H1 (cell line): ENCODE measurements around the gene ADARB2. TPM values are rescaled to one million over a fixed set of nuclear protein-coding genes. Genes with fewer than 3 reads are reported as not detected.

Experiments
- CTCF ChIA-PET: fragments of 300-600 bp; sonication (Branson Sonifier 250); formaldehyde crosslinking; loops from one replicate; lab custom pipeline; 2021; ENCODE audit not compliant: partially characterized antibody; lab: Charles Lee
- POLR2A ChIA-PET: fragments of 300-600 bp; sonication (Branson Sonifier 250); formaldehyde crosslinking; loops from one replicate; lab custom pipeline; 2021; ENCODE audit warnings: inconsistent platforms; ENCODE audit not compliant: partially characterized antibody; lab: Charles Lee
- DNase-seq, 2 experiments: peaks; one replicate each; pipeline versions ENCODE4 v3.0.0 to v3.0.0-alpha.2; 2010 to 2022; ENCODE audit warnings: low spot score in 2 of 2, low read depth in 1 of 2, mixed read lengths in 1 of 2
- FAIRE-seq: peaks from 2 replicates; lab custom pipeline; 2011; peaks lifted over from hg19 to GRCh38; lab: Jason Lieb, UNC
- H2AFZ ChIP-seq: 2 replicates; pipeline ENCODE4 v1.8.1; 2012; ENCODE audit warnings: low read length, inconsistent platforms
- H2AK5ac ChIP-seq: 2 replicates; pipeline ENCODE4 v1.6.1; 2013; ENCODE audit warnings: low read depth, low read length
- H2BK120ac ChIP-seq: replicated peaks from 2 replicates; pipeline ENCODE3; 2013; ENCODE audit warnings: low read depth, low read length, inconsistent platforms
- H2BK12ac ChIP-seq: 2 replicates; pipeline ENCODE4 v1.6.1; 2013; ENCODE audit warnings: low read depth, low read length
- H2BK15ac ChIP-seq: 2 replicates; pipeline ENCODE4 v1.6.1; 2013; ENCODE audit warnings: low read length
- H2BK20ac ChIP-seq: 2 replicates; pipeline ENCODE4 v1.6.1; 2013; ENCODE audit warnings: low read length
- H2BK5ac ChIP-seq: 2 replicates; pipeline ENCODE4 v1.6.1; 2013; ENCODE audit warnings: low read depth, low read length
- H3K14ac ChIP-seq: 2 replicates; pipeline ENCODE4 v1.6.1; 2013; ENCODE audit warnings: inconsistent platforms; ENCODE audit not compliant: insufficient read length
- H3K18ac ChIP-seq: 2 replicates; pipeline ENCODE4 v1.6.1; 2013; ENCODE audit warnings: low read length; ENCODE audit errors: extremely low read depth
- H3K23ac ChIP-seq: 2 replicates; pipeline ENCODE4 v1.6.1; 2013; ENCODE audit warnings: inconsistent platforms; ENCODE audit not compliant: insufficient read length
- H3K23me2 ChIP-seq: 2 replicates; pipeline ENCODE4 v1.6.1; 2013; ENCODE audit warnings: low read depth, low read length
- H3K27ac ChIP-seq: 2 replicates; pipeline ENCODE4 v1.6.1; 2011; ENCODE audit warnings: low read depth, low read length, inconsistent platforms
- H3K27me3 ChIP-seq, 4 experiments: replicated peaks in 1 of 4; 1 replicate in 1 of 4; 2 replicates in 3 of 4; pipeline versions ENCODE4 v1.6.1 to v1.8.1; 2011 to 2013; ENCODE audit warnings: low read length in 3 of 4, mild to moderate bottlenecking in 3 of 4, inconsistent platforms in 2 of 4, mixed read lengths in 2 of 4, moderate library complexity in 1 of 4; ENCODE audit not compliant: control insufficient read depth in 3 of 4, insufficient read depth in 3 of 4; ENCODE audit errors: extremely low read depth in 1 of 4
- H3K36me3 ChIP-seq, 4 experiments: 2 replicates each; pipeline versions ENCODE4 v1.6.1 to v1.8.1; 2011 to 2013; ENCODE audit warnings: mild to moderate bottlenecking in 4 of 4, low read length in 3 of 4, moderate library complexity in 2 of 4, control low read depth in 1 of 4, inconsistent platforms in 1 of 4; ENCODE audit not compliant: insufficient read depth in 4 of 4, control insufficient read depth in 2 of 4
- H3K4ac ChIP-seq: replicated peaks from 2 replicates; pipeline ENCODE3; 2013; ENCODE audit warnings: low read length, low read depth, mixed read lengths, inconsistent platforms; ENCODE audit not compliant: insufficient read length
- H3K4me1 ChIP-seq, 4 experiments: replicated peaks in 1 of 4; 1 replicate in 1 of 4; 2 replicates in 3 of 4; pipeline versions ENCODE4 v1.6.1 to v1.8.1; 2011 to 2013; ENCODE audit warnings: low read length in 3 of 4, inconsistent platforms in 2 of 4, mixed read lengths in 1 of 4; ENCODE audit not compliant: insufficient read depth in 4 of 4, control insufficient read depth in 3 of 4
- H3K4me2 ChIP-seq, 2 experiments: 2 replicates each; pipeline versions ENCODE4 v1.6.1 to v1.8.1; 2011 to 2013; ENCODE audit warnings: low read depth in 2 of 2, low read length in 2 of 2, control low read depth in 1 of 2, inconsistent platforms in 1 of 2, mild to moderate bottlenecking in 1 of 2; ENCODE audit not compliant: insufficient read depth in 1 of 2
- H3K4me3 ChIP-seq, 4 experiments: fragments of 200-600, 300-600 bp in 1 of 4; sonication (generic), shearing (Covaris generic), sonication (Bioruptor Twin) in 1 of 4; 2 replicates each; pipeline versions ENCODE4 v1.5.1 to v1.8.1; 2011 to 2016; ENCODE audit warnings: low read length in 4 of 4, low read depth in 3 of 4, control low read depth in 2 of 4, inconsistent platforms in 2 of 4, mild to moderate bottlenecking in 2 of 4, mixed read lengths in 1 of 4, moderate library complexity in 1 of 4; ENCODE audit not compliant: insufficient read depth in 2 of 4; ENCODE audit errors: extremely low read depth in 1 of 4
- H3K56ac ChIP-seq: replicated peaks from 2 replicates; pipeline ENCODE3; 2013; ENCODE audit warnings: low read depth, mild to moderate bottlenecking, mixed read lengths, low read length, inconsistent platforms; ENCODE audit not compliant: insufficient read length
- H3K79me1 ChIP-seq: 2 replicates; pipeline ENCODE4 v1.6.1; 2013; ENCODE audit warnings: low read depth, low read length, control low read depth
- H3K79me2 ChIP-seq, 2 experiments: 2 replicates each; pipeline versions ENCODE4 v1.6.1 to v1.8.1; 2012 to 2013; ENCODE audit warnings: low read length in 2 of 2, mild to moderate bottlenecking in 2 of 2, inconsistent platforms in 1 of 2; ENCODE audit not compliant: insufficient read depth in 2 of 2, control insufficient read depth in 1 of 2
- H3K9ac ChIP-seq, 4 experiments: replicated peaks in 1 of 4; 1 replicate in 1 of 4; 2 replicates in 3 of 4; pipeline versions ENCODE4 v1.6.1 to v1.8.1; 2011 to 2013; ENCODE audit warnings: low read depth in 3 of 4, low read length in 3 of 4, control low read depth in 2 of 4, mild to moderate bottlenecking in 2 of 4, moderate library complexity in 2 of 4, inconsistent platforms in 1 of 4; ENCODE audit errors: extremely low read depth in 1 of 4
- H3K9me3 ChIP-seq, 2 experiments: 2 replicates each; pipeline versions ENCODE4 v1.6.1 to v1.8.1; 2012 to 2013; ENCODE audit warnings: mild to moderate bottlenecking in 2 of 2, moderate library complexity in 2 of 2, control low read depth in 1 of 2, inconsistent platforms in 1 of 2, low read depth in 1 of 2, low read length in 1 of 2, mixed read lengths in 1 of 2; ENCODE audit not compliant: insufficient read depth in 2 of 2
- H4K20me1 ChIP-seq, 2 experiments: replicated peaks in 1 of 2; 2 replicates each; pipeline versions ENCODE3 to v1.8.1; 2011 to 2013; ENCODE audit warnings: inconsistent platforms in 2 of 2, low read length in 2 of 2, mild to moderate bottlenecking in 1 of 2; ENCODE audit not compliant: insufficient read depth in 2 of 2, control insufficient read depth in 1 of 2
- H4K5ac ChIP-seq: 2 replicates; pipeline ENCODE4 v1.6.1; 2013; ENCODE audit warnings: low read length, low read depth, mixed read lengths, inconsistent platforms; ENCODE audit not compliant: insufficient read length
- H4K8ac ChIP-seq: 2 replicates; pipeline ENCODE4 v1.8.0; 2013; ENCODE audit warnings: mild to moderate bottlenecking, moderate library complexity, low read length, inconsistent platforms; ENCODE audit not compliant: insufficient read depth; ENCODE audit errors: extremely low read depth
- H4K91ac ChIP-seq: replicated peaks from 2 replicates; pipeline ENCODE3; 2013; ENCODE audit warnings: low read length, mixed read lengths, inconsistent platforms; ENCODE audit not compliant: insufficient read length
- EZH2 ChIP-seq: fragments of 200-600 bp; sonication (generic); IDR thresholded peaks from 2 replicates; pipeline ENCODE4 v1.7.1; 2012; ENCODE audit warnings: low read depth, mild to moderate bottlenecking, moderate library complexity, low read length, inconsistent platforms; ENCODE audit not compliant: severe bottlenecking
- GABPA ChIP-seq: IDR thresholded peaks from 2 replicates; pipeline ENCODE4 v1.6.1; 2011; ENCODE audit warnings: mild to moderate bottlenecking, low read length, moderate library complexity, borderline replicate concordance; ENCODE audit not compliant: insufficient read depth
- POLR2A ChIP-seq, 2 experiments: IDR thresholded peaks; 1 replicate in 1 of 2; 2 replicates in 1 of 2; pipeline ENCODE4 v1.6.1; 2011; ENCODE audit warnings: low read depth in 2 of 2, low read length in 2 of 2, mild to moderate bottlenecking in 2 of 2; ENCODE audit errors: control extremely low read depth in 1 of 2
- WGBS, 2 experiments: shearing (Covaris generic) in 1 of 2; methylation state at CpG; one replicate each; pipeline versions ENCODE4 v1.1.6 to v1.1.7; 2013 to 2015; ENCODE audit warnings: low lambda C conversion rate in 2 of 2, mixed read lengths in 2 of 2, inconsistent platforms in 1 of 2, low coverage in 1 of 2, missing lambda C conversion rate in 1 of 2; ENCODE audit not compliant: insufficient replicate concordance in 2 of 2, insufficient coverage in 1 of 2, insufficient read length in 1 of 2; ENCODE audit errors: extremely low coverage in 1 of 2, missing lambda C conversion rate in 1 of 2; 5-methylcytosine and 5-hydroxymethylcytosine counted together
- polyA plus RNA-seq, 7 experiments: library from polyadenylated mRNA; depleted of rRNA in 3 of 7; stranded (reverse) in 5 of 7; unstranded in 2 of 7; fragments of >200 nt in 5 of 7; fragments of 200-250 nt in 2 of 7; gene quantifications; 1 replicate in 5 of 7; 2 replicates in 1 of 7; 4 replicates in 1 of 7; pipeline versions ENCODE4 v1.2.1 to v1.2.3, GENCODE V29; 2011 to 2013; ENCODE audit warnings: missing spikeins in 2 of 7, mixed read lengths in 2 of 7
- total RNA-seq: library from RNA; stranded (reverse); fragmentation: NEBNext Ultra II Directional; extraction: Animal tissue kit (Norgen Biotek cat#: 25700); gene quantifications from 2 replicates; pipeline ENCODE4 v1.2.1, GENCODE V29; 2021

The ADARB2 gene
- total and polyA plus RNA-seq, 2 of the 8 experiments (the other 6 are each of a cell fraction or from before 2014, with no cell fraction given) = 2.2 to 2.8 TPM

GRCh38 chr10:1574719-1575118 is 162.6 kb downstream of the ADARB2 start:
- POLR2A ChIA-PET = no interaction called here
- no peak overlapping the region for H2BK12ac ChIP-seq
- peaks cover 6% of the 10 kb centered on the region; the same call in 1 of the 2 replicates for H3K23me2 ChIP-seq

More at GRCh38 chr10:1574719-1575118, 162.6 kb downstream of the ADARB2 start:
- H2BK120ac ChIP-seq = no peak overlapping the region
- TF ChIP-seq POLR2A (IDR thresholded peaks at IDR 0.05; ENCODE audit: control extremely low read depth in 1 of 2, low read depth in 2 of 2, low read length in 2 of 2) (no peak), EZH2 (no peak), GABPA (no peak)
- TF ChIP-seq, all 59 proteins: peak for 0
- Histone ChIP-seq H3K4me2 (no peak overlapping the region), H3K9me3 (no peaks in the 10 kb centered on the region), H3K36me3 (no peaks in the 10 kb centered on the region), H3K4me3 (no peak overlapping the region), H3K79me2 (no peaks in the 10 kb centered on the region), H3K4me1 (no peaks in the 10 kb centered on the region; a peak in 1 of 7 replicates), H3K79me1 (no peaks in the 10 kb centered on the region; the same call in 1 of the 2 replicates), H2AFZ (no peak overlapping the region), H2BK15ac (no peak overlapping the region), H4K20me1 (peaks cover 0 to 4% of the 10 kb centered on the region in 2 experiments), H3K14ac (no peak overlapping the region), H3K27ac (no peak overlapping the region), H4K5ac (no peak overlapping the region), H3K56ac (no peak overlapping the region), H2BK5ac (no peak overlapping the region), H3K18ac (no peak overlapping the region), H2BK20ac (no peak overlapping the region), H3K4ac (no peak overlapping the region), H2AK5ac (no peak overlapping the region), H4K8ac (no peak overlapping the region), H3K9ac (no peak overlapping the region), H3K27me3 (peaks cover 0 to 2% (median 0%) of the 10 kb centered on the region in 4 experiments; a peak in 2 of 7 replicates), H4K91ac (no peak overlapping the region), H3K23ac (no peak overlapping the region)
- no peak for DNase-seq
- CTCF ChIA-PET = interaction anchor here (1.1 kb wide), 1 partner anchor 9 kb away, joined by 3 read pairs; no protein-coding TSS in a partner anchor
- FAIRE-seq = no peak
- WGBS, 2 experiments = 92% methylated on average over 2 of the region's 2 CpGs; no CpG with 5 or more reads in 1 of the 2 experiments
